ENCODE measurements around the gene NKX1-1.

NKX1-1 gene

GRCh38 chr4:1427010-1427409, 20.8 kb upstream of the NKX1-1 start:
- in situ Hi-C loops (cut with HindIII; ENCODE audit: low sequenced_read_pairs), result no loop called here
- no peak for DNase-seq (ENCODE audit: low read depth)
- H3K4me3 ChIP-seq (ENCODE audit: low read depth, low read length), result no peak overlapping the region
- no peak for TF ChIP-seq CTCF (IDR thresholded peaks at IDR 0.05; ENCODE audit: low read depth, low read length, missing control alignments)

- DNase-seq (ENCODE audit: low read depth), result no peak
- no peak for TF ChIP-seq CTCF (IDR thresholded peaks at IDR 0.05; ENCODE audit: low read depth, low read length, missing control alignments)
- in situ Hi-C loops (cut with HindIII; ENCODE audit: low sequenced_read_pairs), result no loop called here
- no peak overlapping the region for H3K4me3 ChIP-seq (ENCODE audit: low read depth, low read length)
These were observed 15.4 kb upstream of the NKX1-1 start for GRCh38 chr4:1421657-1422056.

- H3K4me3 ChIP-seq (ENCODE audit: low read depth, low read length), result no peak overlapping the region
- in situ Hi-C loops (cut with HindIII; ENCODE audit: low sequenced_read_pairs), result no loop called here
- TF ChIP-seq CTCF (IDR thresholded peaks at IDR 0.05; ENCODE audit: low read depth, low read length, missing control alignments), result no peak
- DNase-seq (ENCODE audit: low read depth), result no peak
These were observed 13.5 kb upstream of the NKX1-1 start for GRCh38 chr4:1419708-1420107.

GRCh38 chr4:1418494-1419285, 12.4 kb upstream of the NKX1-1 start:
- TF ChIP-seq CTCF (IDR thresholded peaks at IDR 0.05; ENCODE audit: low read depth, low read length, missing control alignments), result no peak
- no peak overlapping the region for H3K4me3 ChIP-seq (ENCODE audit: low read depth, low read length)
- DNase-seq (ENCODE audit: low read depth), result no peak
- in situ Hi-C loops (cut with HindIII; ENCODE audit: low sequenced_read_pairs), result no loop called here

- no peak for TF ChIP-seq CTCF (IDR thresholded peaks at IDR 0.05; ENCODE audit: low read depth, low read length, missing control alignments)
- in situ Hi-C loops (cut with HindIII; ENCODE audit: low sequenced_read_pairs), result no loop called here
- no peak overlapping the region for H3K4me3 ChIP-seq (ENCODE audit: low read depth, low read length)
- DNase-seq (ENCODE audit: low read depth), result no peak
These were observed 11.5 kb upstream of the NKX1-1 start for GRCh38 chr4:1417522-1418390.

GRCh38 chr4:1416948-1417260, 10.7 kb upstream of the NKX1-1 start:
- in situ Hi-C loops (cut with HindIII; ENCODE audit: low sequenced_read_pairs), result no loop called here
- no peak overlapping the region for H3K4me3 ChIP-seq (ENCODE audit: low read depth, low read length)
- DNase-seq (ENCODE audit: low read depth), result no peak

More at GRCh38 chr4:1416948-1417260, 10.7 kb upstream of the NKX1-1 start:
- TF ChIP-seq CTCF (IDR thresholded peaks at IDR 0.05; ENCODE audit: low read depth, low read length, missing control alignments), result no peak
